PFSK-1 (cell line): Measurements from ENCODE around the gene F11.

Source experiments
- FOXP2 ChIP-seq: optimal IDR thresholded peaks from 2 replicates; pipeline ENCODE3; 2011; ENCODE audit warnings: borderline replicate concordance, control low read depth, inconsistent platforms; ENCODE audit not compliant: insufficient read depth; ENCODE audit errors: extremely low read length, extremely low read depth
- POLR2AphosphoS5 ChIP-seq: IDR thresholded peaks from 2 replicates; pipeline ENCODE4 v1.6.1; 2012; ENCODE audit warnings: low read depth, mild to moderate bottlenecking, control low read depth, low read length, moderate library complexity
- SIN3A ChIP-seq: IDR thresholded peaks from 2 replicates; pipeline ENCODE4 v1.6.1; 2012; ENCODE audit warnings: mild to moderate bottlenecking, low read length, moderate library complexity, borderline replicate concordance; ENCODE audit not compliant: insufficient read depth
- TAF1 ChIP-seq: IDR thresholded peaks from 2 replicates; pipeline ENCODE4 v1.6.1; 2012; ENCODE audit warnings: low read length, control low read depth, borderline replicate concordance; ENCODE audit not compliant: insufficient read depth
- TF ChIP-seq, protein P1 (sequence below), 2 experiments: IDR thresholded peaks; 2 replicates each; pipeline versions ENCODE4 v1.6.1 to v1.8.0; 2011 to 2012; ENCODE audit warnings: low read depth in 2 of 2, low read length in 2 of 2, control low read depth in 1 of 2, inconsistent platforms in 1 of 2, mild to moderate bottlenecking in 1 of 2, moderate library complexity in 1 of 2; ENCODE audit not compliant: insufficient read depth in 1 of 2

F11 gene

DNA sequence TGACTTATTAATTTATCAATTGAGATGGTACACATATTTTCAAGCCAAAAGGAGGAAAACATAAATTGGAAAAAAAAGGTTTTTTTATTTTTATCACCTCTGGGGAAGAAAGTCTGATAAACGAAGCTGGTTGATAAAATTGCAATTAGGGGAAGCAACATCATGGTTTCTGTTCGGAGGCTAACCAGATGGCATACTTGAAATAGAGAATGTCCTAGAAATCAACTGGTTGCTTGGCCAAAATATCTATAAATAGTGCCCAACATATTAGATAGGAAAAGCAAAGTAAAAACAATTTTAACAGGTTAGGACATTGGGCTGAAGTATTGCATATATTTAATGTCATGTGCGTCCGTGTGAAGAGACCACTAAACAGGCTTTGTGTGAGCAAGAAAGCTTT is 24.4 kb upstream of the F11 start:
- TF ChIP-seq FOXP2 (no peak), SIN3A (no peak), POLR2AphosphoS5 (no peak), TAF1 (no peak)
- TF ChIP-seq, protein P1, sequence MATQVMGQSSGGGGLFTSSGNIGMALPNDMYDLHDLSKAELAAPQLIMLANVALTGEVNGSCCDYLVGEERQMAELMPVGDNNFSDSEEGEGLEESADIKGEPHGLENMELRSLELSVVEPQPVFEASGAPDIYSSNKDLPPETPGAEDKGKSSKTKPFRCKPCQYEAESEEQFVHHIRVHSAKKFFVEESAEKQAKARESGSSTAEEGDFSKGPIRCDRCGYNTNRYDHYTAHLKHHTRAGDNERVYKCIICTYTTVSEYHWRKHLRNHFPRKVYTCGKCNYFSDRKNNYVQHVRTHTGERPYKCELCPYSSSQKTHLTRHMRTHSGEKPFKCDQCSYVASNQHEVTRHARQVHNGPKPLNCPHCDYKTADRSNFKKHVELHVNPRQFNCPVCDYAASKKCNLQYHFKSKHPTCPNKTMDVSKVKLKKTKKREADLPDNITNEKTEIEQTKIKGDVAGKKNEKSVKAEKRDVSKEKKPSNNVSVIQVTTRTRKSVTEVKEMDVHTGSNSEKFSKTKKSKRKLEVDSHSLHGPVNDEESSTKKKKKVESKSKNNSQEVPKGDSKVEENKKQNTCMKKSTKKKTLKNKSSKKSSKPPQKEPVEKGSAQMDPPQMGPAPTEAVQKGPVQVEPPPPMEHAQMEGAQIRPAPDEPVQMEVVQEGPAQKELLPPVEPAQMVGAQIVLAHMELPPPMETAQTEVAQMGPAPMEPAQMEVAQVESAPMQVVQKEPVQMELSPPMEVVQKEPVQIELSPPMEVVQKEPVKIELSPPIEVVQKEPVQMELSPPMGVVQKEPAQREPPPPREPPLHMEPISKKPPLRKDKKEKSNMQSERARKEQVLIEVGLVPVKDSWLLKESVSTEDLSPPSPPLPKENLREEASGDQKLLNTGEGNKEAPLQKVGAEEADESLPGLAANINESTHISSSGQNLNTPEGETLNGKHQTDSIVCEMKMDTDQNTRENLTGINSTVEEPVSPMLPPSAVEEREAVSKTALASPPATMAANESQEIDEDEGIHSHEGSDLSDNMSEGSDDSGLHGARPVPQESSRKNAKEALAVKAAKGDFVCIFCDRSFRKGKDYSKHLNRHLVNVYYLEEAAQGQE (IDR thresholded peaks at IDR 0.05; ENCODE audit: insufficient read depth in 1 of 2, low read depth in 2 of 2, low read length in 2 of 2): no peak

DNA sequence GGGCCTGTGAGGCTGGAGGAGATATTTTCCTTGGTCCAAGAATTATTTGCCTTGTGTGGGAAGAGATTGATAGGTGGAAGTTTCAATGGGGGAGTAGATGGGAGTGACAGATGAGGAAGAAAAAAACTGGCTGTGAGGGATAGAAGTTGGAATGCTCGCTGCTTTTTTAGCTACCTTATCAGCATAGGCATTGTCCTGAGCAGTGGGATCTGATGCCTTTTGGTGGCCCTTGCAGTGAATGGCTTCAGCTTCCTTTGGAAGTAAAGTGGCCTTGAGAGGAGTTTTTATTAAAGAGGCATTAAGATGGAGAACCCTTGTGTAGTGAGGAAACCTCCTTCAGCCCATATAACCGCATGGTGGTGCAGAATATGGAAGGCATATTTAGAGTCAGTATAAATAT is 22.7 kb upstream of the F11 start:
- TF ChIP-seq, protein P1 (IDR thresholded peaks at IDR 0.05; ENCODE audit: insufficient read depth in 1 of 2, low read depth in 2 of 2, low read length in 2 of 2): no peak
- no peak for TF ChIP-seq SIN3A
- no peak for TF ChIP-seq POLR2AphosphoS5
- no peak for TF ChIP-seq FOXP2
- TF ChIP-seq TAF1: no peak

DNA sequence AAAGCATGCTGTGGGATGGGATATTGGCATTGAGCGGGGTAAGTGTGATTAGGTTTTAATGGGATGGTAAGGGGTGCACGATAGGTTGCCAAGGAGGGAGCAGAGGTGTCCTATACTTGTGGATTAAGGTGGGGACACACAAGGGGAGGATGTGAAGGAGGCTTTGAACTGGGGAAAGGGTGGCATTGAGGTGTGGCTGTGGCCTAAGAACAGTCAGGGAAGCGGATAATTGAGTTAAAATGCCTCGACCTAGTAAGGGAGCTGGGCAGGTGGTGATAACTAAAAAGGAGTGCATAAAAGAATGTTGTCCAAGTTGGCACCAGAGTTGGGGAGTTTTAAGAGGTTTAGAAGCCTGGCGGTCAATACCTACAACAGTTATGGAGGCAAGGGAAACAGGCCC is 21.2 kb upstream of the F11 start:
- TF ChIP-seq SIN3A (no peak), FOXP2 (no peak), TAF1 (no peak), POLR2AphosphoS5 (no peak)
- TF ChIP-seq, protein P1 (IDR thresholded peaks at IDR 0.05; ENCODE audit: insufficient read depth in 1 of 2, low read depth in 2 of 2, low read length in 2 of 2): no peak

DNA sequence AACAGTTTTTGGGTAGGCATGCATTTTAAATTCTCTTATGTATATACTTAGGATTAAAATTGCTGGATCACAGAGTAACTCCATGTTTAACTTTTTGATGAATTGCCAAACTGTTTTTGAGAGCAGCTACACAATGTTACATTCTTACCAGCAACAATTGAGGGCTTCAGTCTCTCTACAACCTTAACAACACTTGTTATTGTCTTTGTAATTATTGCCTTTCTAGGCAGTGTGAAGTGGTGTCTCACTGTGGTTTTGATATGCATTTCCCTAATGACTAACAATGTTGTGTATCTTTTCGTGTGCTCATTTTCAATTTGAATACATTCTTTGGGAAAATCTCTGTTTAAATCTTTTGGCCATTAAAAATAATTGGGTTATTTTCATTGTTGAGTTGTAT is 17.3 kb upstream of the F11 start:
- TF ChIP-seq FOXP2: no peak
- TF ChIP-seq TAF1: no peak
- no peak for TF ChIP-seq POLR2AphosphoS5
- TF ChIP-seq, protein P1 (IDR thresholded peaks at IDR 0.05; ENCODE audit: insufficient read depth in 1 of 2, low read depth in 2 of 2, low read length in 2 of 2): no peak
- TF ChIP-seq SIN3A: no peak
